Glutamatergic neuron (in vitro differentiated cells): ENCODE data around the gene RAD51B. TPM values are rescaled to one million over a fixed set of nuclear protein-coding genes. Genes with fewer than 3 reads are reported as not detected.

Experiments used
- DNase-seq: peaks from one replicate; pipeline ENCODE4 v3.0.0; 2022
- H3K27ac Mint-ChIP-seq: one replicate; pipeline ENCODE4 v1.8.0; 2020; ENCODE audit warnings: mild to moderate bottlenecking, mixed read lengths, inconsistent platforms; ENCODE audit not compliant: unreplicated experiment
- H3K27me3 Mint-ChIP-seq: one replicate; pipeline ENCODE4 v1.8.0; 2020; ENCODE audit warnings: mild to moderate bottlenecking, moderate library complexity, mixed read lengths, inconsistent platforms; ENCODE audit not compliant: unreplicated experiment
- H3K36me3 Mint-ChIP-seq: one replicate; pipeline ENCODE4 v1.8.0; 2020; ENCODE audit warnings: mild to moderate bottlenecking, mixed read lengths, inconsistent platforms; ENCODE audit not compliant: unreplicated experiment
- H3K4me1 Mint-ChIP-seq: one replicate; pipeline ENCODE4 v1.8.0; 2020; ENCODE audit warnings: mild to moderate bottlenecking, low read depth, mixed read lengths, inconsistent platforms; ENCODE audit not compliant: unreplicated experiment
- H3K4me3 Mint-ChIP-seq: one replicate; pipeline ENCODE4 v1.8.0; 2020; ENCODE audit warnings: mild to moderate bottlenecking, mixed read lengths, inconsistent platforms; ENCODE audit not compliant: unreplicated experiment
- H3K9me3 Mint-ChIP-seq: one replicate; pipeline ENCODE4 v1.8.0; 2020; ENCODE audit warnings: mild to moderate bottlenecking, moderate library complexity, mixed read lengths, inconsistent platforms; ENCODE audit not compliant: unreplicated experiment
- CTCF ChIP-seq: fragments of 200-600 bp; sonication (generic); IDR thresholded peaks from one replicate; pipeline ENCODE4 v1.5.0; 2021; ENCODE audit not compliant: partially characterized antibody, unreplicated experiment
- total RNA-seq: library from RNA; stranded (reverse); fragmentation: NEBNext Ultra II Directional; extraction: Animal tissue kit (Norgen Biotek cat#: 25700); gene quantifications from one replicate; pipeline ENCODE4 v1.2.1, GENCODE V29; 2021; ENCODE audit not compliant: unreplicated experiment

RAD51B gene
- total RNA-seq, 1 donor from 2014 or later, result 9.7 TPM

GRCh38 chr14:68691792-68692118 lies 872.2 kb downstream of the RAD51B start:
- H3K27ac Mint-ChIP-seq, result no peak overlapping the region
- TF ChIP-seq CTCF, result no peak
- DNase-seq, result no peak
- peaks cover 8% of the 10 kb centered on the region for H3K36me3 Mint-ChIP-seq
- H3K4me1 Mint-ChIP-seq, result no peaks in the 10 kb centered on the region
- H3K27me3 Mint-ChIP-seq, result peaks cover 7% of the 10 kb centered on the region
- H3K9me3 Mint-ChIP-seq, result peaks cover 3% of the 10 kb centered on the region
- no peak overlapping the region for H3K4me3 Mint-ChIP-seq

- Mint-ChIP-seq H3K27ac (no peak overlapping the region), H3K27me3 (peaks cover 7% of the 10 kb centered on the region), H3K36me3 (peaks cover 4% of the 10 kb centered on the region), H3K4me3 (no peak overlapping the region), H3K4me1 (no peaks in the 10 kb centered on the region), H3K9me3 (peaks cover 3% of the 10 kb centered on the region)
- no peak for DNase-seq
- TF ChIP-seq CTCF, result no peak
Measured at GRCh38 chr14:68692216-68692615, 872.6 kb downstream of the RAD51B start.

DNA sequence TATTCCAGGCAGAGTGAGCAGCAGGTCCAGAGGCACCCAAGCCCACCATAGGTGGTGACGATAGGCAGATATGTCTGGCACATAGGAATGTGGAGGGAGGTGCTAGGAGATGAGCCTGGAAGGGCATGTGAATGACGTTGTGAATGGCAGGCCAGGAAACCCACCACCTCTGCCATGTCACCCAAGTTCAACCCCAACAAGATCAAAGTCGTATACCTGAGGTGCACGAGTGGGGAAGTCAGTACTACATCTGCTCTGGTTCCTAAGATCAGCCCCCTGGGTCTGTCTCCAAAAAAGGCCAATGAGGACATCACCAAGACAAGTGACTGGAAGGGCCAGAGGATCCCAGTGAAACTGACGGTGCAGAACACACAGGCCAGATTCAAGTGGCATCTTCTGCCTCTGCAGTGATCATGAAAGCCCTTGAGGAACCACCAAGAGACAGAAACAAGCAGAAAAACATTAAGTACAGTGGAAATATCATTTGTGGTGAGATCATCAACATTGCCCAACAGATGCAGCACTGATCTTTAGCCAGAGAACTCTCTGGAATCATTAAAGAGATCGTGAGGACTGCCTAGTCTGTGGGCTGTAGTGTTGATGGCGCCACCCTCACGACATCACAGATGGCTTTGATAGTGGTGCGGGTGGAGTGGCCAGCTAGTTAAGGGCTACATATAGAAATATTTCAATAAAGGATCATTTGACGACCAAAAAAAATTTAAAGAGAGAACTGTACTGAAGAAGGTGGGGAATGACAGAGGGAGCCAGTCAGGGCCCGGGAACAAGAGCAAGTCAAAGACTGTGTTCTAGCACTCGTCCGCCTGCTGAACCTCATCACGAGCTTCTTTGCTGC lies 873.6 kb downstream of the RAD51B start:
- Mint-ChIP-seq H3K4me1 (no peaks in the 10 kb centered on the region), H3K27ac (no peak overlapping the region), H3K36me3 (peaks cover 4% of the 10 kb centered on the region), H3K4me3 (no peak overlapping the region), H3K27me3 (peaks cover 7% of the 10 kb centered on the region), H3K9me3 (peaks cover 3% of the 10 kb centered on the region)
- no peak for DNase-seq
- no peak for TF ChIP-seq CTCF

- no peak for DNase-seq
- H3K27me3 Mint-ChIP-seq, result peaks cover 7% of the 10 kb centered on the region
- no peak overlapping the region for H3K4me3 Mint-ChIP-seq
- H3K9me3 Mint-ChIP-seq, result peaks cover 3% of the 10 kb centered on the region
- H3K4me1 Mint-ChIP-seq, result no peaks in the 10 kb centered on the region
- H3K27ac Mint-ChIP-seq, result no peak overlapping the region
- TF ChIP-seq CTCF, result no peak
- peaks cover 4% of the 10 kb centered on the region for H3K36me3 Mint-ChIP-seq
Measured at GRCh38 chr14:68693926-68694325, 874.3 kb downstream of the RAD51B start.

DNA sequence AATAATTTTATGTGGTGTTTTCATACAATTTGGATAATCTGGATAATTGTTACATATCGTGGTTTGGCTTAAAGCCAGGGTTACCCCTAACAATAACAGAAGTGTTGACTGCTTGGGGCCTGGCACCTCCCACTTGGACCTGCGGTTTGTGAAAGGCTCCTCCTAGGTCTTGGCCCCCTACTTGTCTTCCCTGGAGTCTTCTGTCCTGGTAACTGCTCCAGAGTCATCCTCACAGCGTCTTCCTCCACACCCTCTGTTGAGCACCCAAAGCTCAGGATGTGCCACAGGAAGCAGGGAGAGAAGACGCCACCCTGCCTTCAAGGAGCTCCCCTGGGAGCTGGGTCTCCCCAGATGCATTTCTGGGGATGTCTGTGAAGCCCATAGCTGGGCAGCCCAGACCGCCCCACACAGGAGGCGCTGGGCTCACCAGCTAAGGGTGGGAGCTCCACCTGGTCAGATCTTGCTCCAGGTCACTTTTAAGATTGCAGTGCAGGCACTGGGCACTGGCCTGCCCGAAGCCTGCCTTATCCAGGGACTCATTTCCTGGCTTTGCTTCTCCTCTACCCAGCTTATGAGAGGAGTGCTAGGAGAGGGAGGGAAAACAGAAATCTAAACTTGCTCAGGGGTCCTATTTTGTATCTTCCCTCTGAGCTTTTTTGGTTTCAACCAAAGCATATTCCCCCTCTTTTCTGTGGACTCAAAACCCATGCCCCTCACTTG lies 875.1 kb downstream of the RAD51B start:
- no peak for TF ChIP-seq CTCF
- H3K27ac Mint-ChIP-seq, result no peak overlapping the region
- DNase-seq, result no peak
- H3K4me3 Mint-ChIP-seq, result no peak overlapping the region
- H3K27me3 Mint-ChIP-seq, result peaks cover 7% of the 10 kb centered on the region
- H3K36me3 Mint-ChIP-seq, result peaks cover 4% of the 10 kb centered on the region
- no peaks in the 10 kb centered on the region for H3K4me1 Mint-ChIP-seq
- H3K9me3 Mint-ChIP-seq, result peaks cover 3% of the 10 kb centered on the region
